WTC11 (cell line): ENCODE results near the gene CRACR2B. TPM values are rescaled to one million over a fixed set of nuclear protein-coding genes. Genes with fewer than 3 reads are reported as not detected.

Experiments
- ATAC-seq: fragments of 200-7000 bp; cut with Tn5 transposase; 2 replicates; pipeline ENCODE4 v1.10.0; 2021; ENCODE audit warnings: mild to moderate bottlenecking, moderate library complexity
- CTCF ChIA-PET: fragments of 300-600 bp; sonication (Branson Sonifier 250); formaldehyde crosslinking; loops from one replicate; lab custom pipeline; 2021; ENCODE audit warnings: antibody characterized with exemption; lab: Charles Lee
- POLR2A ChIA-PET: fragments of 350-600 bp; sonication (Branson Sonifier 250); formaldehyde crosslinking; loops from one replicate; lab custom pipeline; 2021; ENCODE audit warnings: antibody characterized with exemption; lab: Charles Lee
- DNase-seq: peaks from one replicate; pipeline ENCODE4 v3.0.0; 2021; ENCODE audit warnings: low spot score
- H3K27ac Mint-ChIP-seq: 2 replicates; pipeline ENCODE4 v1.8.0; 2021; ENCODE audit warnings: mixed read lengths
- H3K27me3 Mint-ChIP-seq: 2 replicates; pipeline ENCODE4 v1.8.0; 2021; ENCODE audit warnings: low read depth, mild to moderate bottlenecking, moderate library complexity, mixed read lengths
- H3K36me3 Mint-ChIP-seq: 2 replicates; pipeline ENCODE4 v1.8.0; 2021; ENCODE audit warnings: mixed read lengths
- H3K4me1 Mint-ChIP-seq: 2 replicates; pipeline ENCODE4 v1.8.0; 2022; ENCODE audit warnings: mixed read lengths
- H3K4me3 Mint-ChIP-seq: 2 replicates; pipeline ENCODE4 v1.8.0; 2021; ENCODE audit warnings: mild to moderate bottlenecking, moderate library complexity, mixed read lengths
- H3K9me3 Mint-ChIP-seq: 2 replicates; pipeline ENCODE4 v1.8.0; 2021; ENCODE audit warnings: mixed read lengths
- CTCF ChIP-seq: fragments of 200-600 bp; IDR thresholded peaks from 2 replicates; pipeline ENCODE4 v1.8.0; 2022; ENCODE audit warnings: antibody characterized with exemption
- E2F5 ChIP-seq: sonication (generic); formaldehyde crosslinking; IDR thresholded peaks from 2 replicates; pipeline ENCODE4 v1.8.1; 2022; ENCODE audit warnings: mild to moderate bottlenecking, moderate library complexity, missing genetic modification reagents
- FOXP1 ChIP-seq: sonication (generic); formaldehyde crosslinking; IDR thresholded peaks from 2 replicates; pipeline ENCODE4 v1.8.0; 2022; ENCODE audit warnings: missing genetic modification reagents, mild to moderate bottlenecking, moderate library complexity, borderline replicate concordance
- HMGXB4 ChIP-seq: sonication (generic); formaldehyde crosslinking; IDR thresholded peaks from 2 replicates; pipeline ENCODE4 v1.8.1; 2023; ENCODE audit warnings: mild to moderate bottlenecking, moderate library complexity, missing genetic modification reagents
- MAX ChIP-seq: sonication (generic); formaldehyde crosslinking; IDR thresholded peaks from 2 replicates; pipeline ENCODE4 v1.8.0; 2022; ENCODE audit warnings: mild to moderate bottlenecking, missing genetic modification reagents
- MYBL2 ChIP-seq: sonication (generic); formaldehyde crosslinking; IDR thresholded peaks from 2 replicates; pipeline ENCODE4 v1.8.1; 2023; ENCODE audit warnings: mild to moderate bottlenecking, moderate library complexity, missing genetic modification reagents
- OVOL2 ChIP-seq: fragments of 250-450 bp; sonication (Bioruptor Pico); IDR thresholded peaks from 2 replicates; pipeline ENCODE4 v1.9.0; 2021; ENCODE audit warnings: mild to moderate bottlenecking, borderline replicate concordance
- USF2 ChIP-seq: sonication (generic); formaldehyde crosslinking; IDR thresholded peaks from 2 replicates; pipeline ENCODE4 v1.8.1; 2023; ENCODE audit warnings: mild to moderate bottlenecking, missing genetic modification reagents, moderate library complexity
- ZNF263 ChIP-seq: sonication (generic); formaldehyde crosslinking; IDR thresholded peaks from 2 replicates; pipeline ENCODE4 v1.8.1; 2022; ENCODE audit warnings: low read depth, mild to moderate bottlenecking, moderate library complexity, missing genetic modification reagents
- ZNF281 ChIP-seq: sonication (generic); formaldehyde crosslinking; IDR thresholded peaks from 2 replicates; pipeline ENCODE4 v1.8.0; 2023; ENCODE audit warnings: mild to moderate bottlenecking, missing genetic modification reagents
- ZNF423 ChIP-seq: fragments of 250-450 bp; sonication (Bioruptor Pico); IDR thresholded peaks from 2 replicates; pipeline ENCODE4 v2.1.2; 2022; ENCODE audit warnings: mild to moderate bottlenecking, moderate library complexity
- total RNA-seq: library from RNA; stranded (reverse); gene quantifications from 3 replicates; pipeline ENCODE4 v1.2.3, GENCODE V29; 2021

CRACR2B gene
- total RNA-seq, 1 experiment from 2014 or later, result 46.5 TPM

GRCh38 chr11:848380-848931 lies 20.7 kb downstream of the CRACR2B start:
- peak; percentile 75 for DNase-seq
- H3K4me1 Mint-ChIP-seq, result peaks cover 19% of the 10 kb centered on the region
- no peak overlapping the region for H3K27ac Mint-ChIP-seq
- H3K9me3 Mint-ChIP-seq, result no peaks in the 10 kb centered on the region
- peak; percentile 5; the same call in 1 of the 2 replicates for ATAC-seq
- peak overlapping the region; percentile 63 for H3K4me3 Mint-ChIP-seq
- ChIA-PET CTCF (interaction anchor here (0.6 to 2.8 kb wide), 27 partner anchors 9 to 206 kb away, joined by 3 to 24 read pairs (median 4); partner anchors contain the start of genes CD151, CEND1, CHID1 and CRACR2B), POLR2A (interaction anchor here (1.1 kb wide), 1 partner anchor 10 kb away, joined by 3 read pairs; no protein-coding TSS in a partner anchor)
- H3K36me3 Mint-ChIP-seq, result no peaks in the 10 kb centered on the region
- H3K27me3 Mint-ChIP-seq, result no peaks in the 10 kb centered on the region
- TF ChIP-seq FOXP1 (CRISPR knock-in tag) (no peak), CTCF (peak; percentile 83), USF2 (peak; percentile 59), ZNF263 (no peak), HMGXB4 (CRISPR knock-in tag) (peak; percentile 66; the same call in 1 of the 2 replicates), ZNF423 (CRISPR knock-in tag) (peak; percentile 73), MAX (CRISPR knock-in tag) (peak; percentile 67; the same call in 1 of the 2 replicates)

GRCh38 chr11:849104-849824 lies 21.5 kb downstream of the CRACR2B start:
- no peaks in the 10 kb centered on the region for H3K27me3 Mint-ChIP-seq
- peak; percentile 16; the same call in 1 of the 2 replicates for TF ChIP-seq MYBL2 (CRISPR knock-in tag)
- TF ChIP-seq OVOL2 (CRISPR knock-in tag), result no peak
- peak; percentile 58 for TF ChIP-seq ZNF423 (CRISPR knock-in tag)
- peak; percentile 41; the same call in 1 of the 2 replicates for TF ChIP-seq ZNF281
- TF ChIP-seq USF2, result peak; percentile 8; the same call in 1 of the 2 replicates
- TF ChIP-seq E2F5 (CRISPR knock-in tag), result peak; percentile 34; the same call in 1 of the 2 replicates
- DNase-seq (peak; percentile 89), ATAC-seq (peak; percentile 47)
- no peak overlapping the region for H3K27ac Mint-ChIP-seq
- peak overlapping the region; percentile 63 for H3K4me3 Mint-ChIP-seq
- H3K9me3 Mint-ChIP-seq, result no peaks in the 10 kb centered on the region
- no peaks in the 10 kb centered on the region for H3K36me3 Mint-ChIP-seq
- ChIA-PET POLR2A (no interaction called here), CTCF (interaction anchor here (0.6 to 2.8 kb wide), 18 partner anchors 8 to 202 kb away, joined by 3 to 24 read pairs (median 5); partner anchors contain the start of genes CEND1, CHID1 and CRACR2B)
- peaks cover 19% of the 10 kb centered on the region for H3K4me1 Mint-ChIP-seq
